Natural killer cell (primary cell): Measurements from ENCODE around the gene LILRA2. TPM values are rescaled to one million over a fixed set of nuclear protein-coding genes. Genes with fewer than 3 reads are reported as not detected.
"Not testable (repeated sequence)": the region's sequence is repeated elsewhere in the genome, so short reads cannot be mapped to it uniquely, and the experiment has no call there.

Experiments used
- ATAC-seq, 3 donors: fragments of 150-1000 bp in 2 of 3; fragments of 200-7000 bp in 1 of 3; cut with Tn5 transposase; 1 replicate in 1 of 3; 2 replicates in 2 of 3; pipeline ENCODE4 v1.10.0; 2021; ENCODE audit warnings: mild to moderate bottlenecking in 2 of 3, moderate library complexity in 2 of 3
- DNase-seq, 2 donors: peaks; one replicate each; pipeline versions ENCODE4 v3.0.0 to v3.0.0-alpha.2; 2013 to 2021; ENCODE audit warnings: mixed read lengths in 1 of 2
- H3K27ac ChIP-seq: one replicate; pipeline ENCODE4 v1.5.1; 2013; ENCODE audit warnings: mild to moderate bottlenecking, low read length
- H3K27me3 ChIP-seq: one replicate; pipeline ENCODE4 v1.6.1; 2013; ENCODE audit warnings: low read length; ENCODE audit not compliant: control insufficient read depth, insufficient read depth
- H3K36me3 ChIP-seq: one replicate; pipeline ENCODE4 v1.6.1; 2013; ENCODE audit warnings: low read length; ENCODE audit not compliant: control insufficient read depth, insufficient read depth
- H3K4me1 ChIP-seq: one replicate; pipeline ENCODE4 v1.6.1; 2013; ENCODE audit warnings: low read length; ENCODE audit not compliant: control insufficient read depth, insufficient read depth
- H3K4me3 ChIP-seq: one replicate; pipeline ENCODE4 v1.5.1; 2013; ENCODE audit warnings: low read length
- H3K9me3 ChIP-seq: one replicate; pipeline ENCODE4 v1.6.1; 2013; ENCODE audit warnings: low read length; ENCODE audit not compliant: control insufficient read depth, insufficient read depth
- H3K27ac Mint-ChIP-seq, 2 donors: one replicate each; pipeline ENCODE4 v1.8.0; 2022; ENCODE audit warnings: mild to moderate bottlenecking in 2 of 2, mixed read lengths in 2 of 2, moderate library complexity in 1 of 2
- H3K27me3 Mint-ChIP-seq, 2 donors: one replicate each; pipeline ENCODE4 v1.8.0; 2022; ENCODE audit warnings: low read depth in 2 of 2, mixed read lengths in 2 of 2
- H3K36me3 Mint-ChIP-seq: one replicate; pipeline ENCODE4 v1.8.0; 2022; ENCODE audit warnings: mixed read lengths
- H3K4me1 Mint-ChIP-seq, 2 donors: one replicate each; pipeline ENCODE4 v1.8.0; 2022; ENCODE audit warnings: mixed read lengths in 2 of 2
- H3K4me3 Mint-ChIP-seq: one replicate; pipeline ENCODE4 v1.8.0; 2022; ENCODE audit warnings: mild to moderate bottlenecking, moderate library complexity, mixed read lengths
- H3K9me3 Mint-ChIP-seq, 2 donors: one replicate each; pipeline ENCODE4 v1.8.0; 2022; ENCODE audit warnings: mixed read lengths in 2 of 2
- WGBS: methylation state at CpG from one replicate; pipeline ENCODE4 v1.1.7; 2013; ENCODE audit warnings: missing lambda C conversion rate; ENCODE audit not compliant: insufficient coverage; 5-methylcytosine and 5-hydroxymethylcytosine counted together
- intact Hi-C: fragments of 100-400 bp; cut with micrococcal nuclease; formaldehyde crosslinking; loops from one replicate; pipeline ENCODE4 v1.14.2; 2022
- total RNA-seq, 4 donors: library from RNA; stranded (reverse); fragments of 120-200 nt in 1 of 4; gene quantifications; one replicate each; pipeline versions ENCODE4 v1.2.3 to v1.2.4, GENCODE V29; 2013 to 2022
- TF ChIP-seq, protein P1 (sequence below): fragments of 200-600 bp; IDR thresholded peaks from one replicate; pipeline ENCODE4 v1.8.0; 2022; ENCODE audit warnings: antibody characterized with exemption

LILRA2 gene
- total RNA-seq, 3 donors from 2014 or later (not counting 1 experiment from before 2014, with no cell fraction given) = 1.4 to 8.4 (median 5.6) TPM

GRCh38 chr19:54616821-54617560 lies 43.4 kb downstream of the LILRA2 start:
- Histone ChIP-seq H3K9me3 (no peaks in the 10 kb centered on the region), H3K27me3 (no peaks in the 10 kb centered on the region), H3K4me3 (peak overlapping the region; percentile 39), H3K36me3 (no peaks in the 10 kb centered on the region), H3K27ac (peak overlapping the region; percentile 63), H3K4me1 (peaks cover 12% of the 10 kb centered on the region)
- Mint-ChIP-seq H3K9me3 (no peaks in the 10 kb centered on the region), H3K4me1 (peaks cover 32 to 38% of the 10 kb centered on the region in 2 donors), H3K27ac (peak overlapping the region; percentile 72 to 81), H3K27me3 (no peaks in the 10 kb centered on the region), H3K4me3 (peak overlapping the region; percentile 84), H3K36me3 (no peaks in the 10 kb centered on the region)
- DNase-seq = peak in 1 of 2 donors; percentile 18
- TF ChIP-seq, protein P1, sequence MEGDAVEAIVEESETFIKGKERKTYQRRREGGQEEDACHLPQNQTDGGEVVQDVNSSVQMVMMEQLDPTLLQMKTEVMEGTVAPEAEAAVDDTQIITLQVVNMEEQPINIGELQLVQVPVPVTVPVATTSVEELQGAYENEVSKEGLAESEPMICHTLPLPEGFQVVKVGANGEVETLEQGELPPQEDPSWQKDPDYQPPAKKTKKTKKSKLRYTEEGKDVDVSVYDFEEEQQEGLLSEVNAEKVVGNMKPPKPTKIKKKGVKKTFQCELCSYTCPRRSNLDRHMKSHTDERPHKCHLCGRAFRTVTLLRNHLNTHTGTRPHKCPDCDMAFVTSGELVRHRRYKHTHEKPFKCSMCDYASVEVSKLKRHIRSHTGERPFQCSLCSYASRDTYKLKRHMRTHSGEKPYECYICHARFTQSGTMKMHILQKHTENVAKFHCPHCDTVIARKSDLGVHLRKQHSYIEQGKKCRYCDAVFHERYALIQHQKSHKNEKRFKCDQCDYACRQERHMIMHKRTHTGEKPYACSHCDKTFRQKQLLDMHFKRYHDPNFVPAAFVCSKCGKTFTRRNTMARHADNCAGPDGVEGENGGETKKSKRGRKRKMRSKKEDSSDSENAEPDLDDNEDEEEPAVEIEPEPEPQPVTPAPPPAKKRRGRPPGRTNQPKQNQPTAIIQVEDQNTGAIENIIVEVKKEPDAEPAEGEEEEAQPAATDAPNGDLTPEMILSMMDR = no peak
- intact Hi-C loops = no loop called here
- peak; percentile 27 to 64 (median 63) for ATAC-seq
- 45% methylated on average over 5 of the region's 5 CpGs for WGBS

DNA sequence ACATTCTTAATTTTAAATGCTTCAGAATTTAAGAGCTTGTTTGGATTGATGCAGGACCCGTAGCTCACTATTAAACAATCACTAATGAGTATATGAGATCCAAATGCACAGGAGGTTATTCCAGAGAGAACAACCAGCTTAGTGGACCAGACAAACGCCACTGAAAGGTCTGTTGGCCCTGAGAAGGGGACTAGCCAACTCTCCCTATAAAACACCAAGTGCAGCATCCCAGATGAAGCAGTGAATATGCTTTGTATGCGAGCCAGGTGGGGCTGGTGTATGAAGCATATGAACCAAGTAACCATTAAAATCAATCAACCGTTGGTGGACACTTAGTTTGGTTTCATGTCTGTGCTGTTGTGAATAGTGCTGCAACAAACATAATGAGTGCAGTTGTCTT lies 46.9 kb downstream of the LILRA2 start:
- Mint-ChIP-seq H3K9me3 (no peaks in the 10 kb centered on the region), H3K27ac (no peak overlapping the region), H3K36me3 (no peaks in the 10 kb centered on the region), H3K4me3 (no peak overlapping the region), H3K4me1 (peaks cover 55 to 66% of the 10 kb centered on the region in 2 donors), H3K27me3 (no peaks in the 10 kb centered on the region)
- H3K27ac ChIP-seq = no peak overlapping the region
- no peaks in the 10 kb centered on the region for H3K27me3 ChIP-seq
- no peak overlapping the region for H3K4me3 ChIP-seq
- TF ChIP-seq, protein P1 = no peak
- H3K36me3 ChIP-seq = no peaks in the 10 kb centered on the region
- intact Hi-C loops = no loop called here
- WGBS = 84% methylated on average over 4 of the region's 4 CpGs
- ATAC-seq (no peak), DNase-seq (no peak)
- peaks cover 29% of the 10 kb centered on the region for H3K4me1 ChIP-seq
- H3K9me3 ChIP-seq = no peaks in the 10 kb centered on the region

GRCh38 chr19:54622431-54622830 lies 48.8 kb downstream of the LILRA2 start:
- peak overlapping the region; percentile 60 for H3K4me3 Mint-ChIP-seq
- H3K27me3 Mint-ChIP-seq = no peaks in the 10 kb centered on the region
- Histone ChIP-seq H3K4me1 (peaks cover 33% of the 10 kb centered on the region), H3K4me3 (no peak overlapping the region), H3K36me3 (peaks cover 2% of the 10 kb centered on the region), H3K27me3 (no peaks in the 10 kb centered on the region), H3K9me3 (no peaks in the 10 kb centered on the region), H3K27ac (peak overlapping the region; percentile 56)
- WGBS = 73% methylated on average over 3 of the region's 4 CpGs
- H3K9me3 Mint-ChIP-seq = no peaks in the 10 kb centered on the region
- peak overlapping the region; percentile 53 to 76 for H3K27ac Mint-ChIP-seq
- ATAC-seq (no peak), DNase-seq (no peak)
- TF ChIP-seq, protein P1 = no peak
- no peaks in the 10 kb centered on the region for H3K36me3 Mint-ChIP-seq
- intact Hi-C loops = no loop called here
- H3K4me1 Mint-ChIP-seq = peaks cover 49 to 61% of the 10 kb centered on the region in 2 donors

GRCh38 chr19:54624234-54624633 lies 50.6 kb downstream of the LILRA2 start:
- H3K9me3 ChIP-seq, H3K27me3 Mint-ChIP-seq, H3K4me3 ChIP-seq, H3K27me3 ChIP-seq, H3K9me3 Mint-ChIP-seq, intact Hi-C loops, H3K36me3 ChIP-seq, H3K36me3 Mint-ChIP-seq: not testable (repeated sequence)
- peaks cover 39% of the 10 kb centered on the region for H3K4me1 ChIP-seq
- peak; percentile 41 to 60 (median 53) for ATAC-seq
- peak overlapping the region; percentile 38 to 76 for H3K27ac Mint-ChIP-seq
- peaks cover 45 to 59% of the 10 kb centered on the region in 2 donors for H3K4me1 Mint-ChIP-seq
- 88% methylated on average over 1 of the region's 10 CpGs for WGBS
- peak in 1 of 2 donors; percentile 30 for DNase-seq
- H3K4me3 Mint-ChIP-seq = peak overlapping the region; percentile 62
- H3K27ac ChIP-seq = peak overlapping the region; percentile 82

DNA sequence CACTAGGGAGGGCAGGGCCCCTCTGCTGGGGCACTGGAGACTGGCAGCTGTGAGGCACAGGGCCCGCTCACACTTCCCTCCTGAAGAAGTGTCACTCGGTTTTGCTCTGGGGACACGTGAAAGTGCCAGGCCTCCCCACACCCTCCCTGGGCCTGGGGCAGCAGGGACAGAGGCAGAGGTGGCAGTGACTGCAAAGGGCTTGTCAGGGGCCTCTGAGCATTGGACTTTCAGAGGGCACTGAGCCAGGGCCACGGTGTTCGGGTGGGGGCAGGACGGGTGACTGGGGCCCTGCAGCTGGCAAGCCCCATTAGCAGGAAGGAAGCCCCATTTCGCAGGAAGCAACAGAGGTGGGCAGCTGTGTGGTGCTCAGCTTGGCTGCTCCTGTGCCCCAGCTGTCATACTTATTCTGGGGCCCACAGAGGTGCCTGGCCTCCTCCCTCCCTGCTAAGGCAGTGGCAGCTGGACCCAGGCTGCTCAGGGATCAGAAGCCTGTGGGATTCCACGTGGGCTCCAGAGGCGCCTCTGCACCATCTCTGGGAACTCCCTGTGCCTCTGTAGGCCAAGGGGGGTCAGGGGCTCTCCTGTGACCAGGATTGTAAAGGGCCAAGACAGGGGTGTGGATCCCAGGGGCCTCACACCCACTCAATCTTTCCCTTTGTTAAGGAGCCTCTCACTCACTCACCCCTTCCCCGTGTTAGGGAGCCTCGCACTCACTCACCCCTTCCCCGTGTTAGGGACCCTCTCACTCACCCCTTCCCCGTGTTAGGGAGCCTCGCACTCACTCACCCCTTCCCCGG lies 51.5 kb downstream of the LILRA2 start:
- WGBS = 61% methylated on average over 8 of the region's 15 CpGs
- H3K27me3 Mint-ChIP-seq, H3K9me3 Mint-ChIP-seq, H3K36me3 Mint-ChIP-seq, intact Hi-C loops, H3K4me3 ChIP-seq, H3K9me3 ChIP-seq, H3K36me3 ChIP-seq, DNase-seq, H3K27me3 ChIP-seq: not testable (repeated sequence)
- Histone ChIP-seq H3K4me1 (peaks cover 43% of the 10 kb centered on the region), H3K27ac (peak overlapping the region; percentile 86)
- ATAC-seq = peak; percentile 82 to 89 (median 87)
- Mint-ChIP-seq H3K4me3 (peak overlapping the region; percentile 68), H3K27ac (peak overlapping the region; percentile 50 to 76), H3K4me1 (peaks cover 49 to 64% of the 10 kb centered on the region in 2 donors)
